Ishikawa (cell line): ENCODE measurements around the gene PTPN5.

Experiments
- CEBPB ChIP-seq: IDR thresholded peaks from 2 replicates; pipeline ENCODE4 v1.6.1; 2012
- CREB1 ChIP-seq: IDR thresholded peaks from 2 replicates; pipeline ENCODE4 v1.6.1; 2012; ENCODE audit warnings: low read depth
- EGR1 ChIP-seq: IDR thresholded peaks from 2 replicates; pipeline ENCODE4 v1.6.1; 2012
- EP300 ChIP-seq: IDR thresholded peaks from 2 replicates; pipeline ENCODE4 v1.6.1; 2012; ENCODE audit warnings: borderline replicate concordance
- FOXM1 ChIP-seq: IDR thresholded peaks from 2 replicates; pipeline ENCODE4 v1.6.1; 2012; ENCODE audit warnings: low read depth, borderline replicate concordance
- NFIC ChIP-seq: IDR thresholded peaks from 2 replicates; pipeline ENCODE4 v1.6.1; 2012
- RAD21 ChIP-seq: IDR thresholded peaks from 2 replicates; pipeline ENCODE4 v1.6.1; 2012; ENCODE audit warnings: low read depth
- TAF1 ChIP-seq: IDR thresholded peaks from 2 replicates; pipeline ENCODE4 v1.6.1; 2012; ENCODE audit warnings: low read depth, mild to moderate bottlenecking
- TCF12 ChIP-seq: IDR thresholded peaks from 2 replicates; pipeline ENCODE4 v1.6.1; 2012; ENCODE audit warnings: low read depth
- TEAD4 ChIP-seq: IDR thresholded peaks from 2 replicates; pipeline ENCODE4 v1.6.1; 2012
- YY1 ChIP-seq: IDR thresholded peaks from 2 replicates; pipeline ENCODE4 v1.6.1; 2012; ENCODE audit warnings: low read depth
- ZBTB7A ChIP-seq: IDR thresholded peaks from 2 replicates; pipeline ENCODE4 v1.6.1; 2012; ENCODE audit warnings: low read depth
- TF ChIP-seq, protein P1 (sequence below): IDR thresholded peaks from 2 replicates; pipeline ENCODE4 v1.6.1; 2012
- TF ChIP-seq, protein P2 (sequence below): IDR thresholded peaks from 2 replicates; pipeline ENCODE4 v1.6.1; 2012
- TF ChIP-seq, protein P3 (sequence below): IDR thresholded peaks from 2 replicates; pipeline ENCODE4 v1.6.1; 2012; ENCODE audit warnings: low read depth, mild to moderate bottlenecking

PTPN5 gene

DNA sequence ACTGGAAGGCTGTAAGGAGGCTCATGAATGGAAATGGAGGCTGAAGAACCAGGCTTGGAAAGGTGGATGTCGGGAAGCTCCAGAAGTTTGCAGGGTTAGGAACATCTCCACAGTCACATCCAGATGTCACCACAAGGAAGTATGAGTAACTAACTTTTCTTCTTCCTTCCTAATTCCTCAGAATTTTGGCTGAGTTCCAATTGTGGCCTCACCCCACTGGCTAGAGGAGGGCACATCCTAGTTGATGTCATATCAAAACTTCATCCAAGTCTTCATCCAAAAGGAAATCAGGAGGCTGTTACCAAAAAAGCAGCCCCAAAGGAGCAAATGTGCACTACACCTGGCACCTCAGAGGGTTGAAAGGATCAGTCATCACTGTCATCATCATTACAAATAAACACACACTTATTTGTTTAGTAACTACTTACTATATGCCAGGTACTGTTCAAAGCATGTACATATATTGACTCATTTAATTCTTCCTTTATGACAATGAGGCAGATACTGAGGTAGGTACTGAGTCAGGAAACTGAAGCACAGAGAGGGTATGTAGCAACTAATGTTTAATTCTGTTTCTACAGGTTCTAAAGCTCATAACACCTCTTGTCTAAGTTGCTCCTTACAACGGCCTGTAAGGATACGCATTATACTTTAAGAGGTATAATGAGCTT lies 7.3 kb upstream of the PTPN5 start:
- TF ChIP-seq YY1 (no peak), ZBTB7A (no peak), TEAD4 (no peak), CEBPB (no peak), CREB1 (no peak), FOXM1 (no peak), NFIC (no peak)
- TF ChIP-seq, protein P1, sequence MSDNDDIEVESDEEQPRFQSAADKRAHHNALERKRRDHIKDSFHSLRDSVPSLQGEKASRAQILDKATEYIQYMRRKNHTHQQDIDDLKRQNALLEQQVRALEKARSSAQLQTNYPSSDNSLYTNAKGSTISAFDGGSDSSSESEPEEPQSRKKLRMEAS: no peak
- TF ChIP-seq, protein P2, sequence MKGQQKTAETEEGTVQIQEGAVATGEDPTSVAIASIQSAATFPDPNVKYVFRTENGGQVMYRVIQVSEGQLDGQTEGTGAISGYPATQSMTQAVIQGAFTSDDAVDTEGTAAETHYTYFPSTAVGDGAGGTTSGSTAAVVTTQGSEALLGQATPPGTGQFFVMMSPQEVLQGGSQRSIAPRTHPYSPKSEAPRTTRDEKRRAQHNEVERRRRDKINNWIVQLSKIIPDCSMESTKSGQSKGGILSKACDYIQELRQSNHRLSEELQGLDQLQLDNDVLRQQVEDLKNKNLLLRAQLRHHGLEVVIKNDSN: no peak

DNA sequence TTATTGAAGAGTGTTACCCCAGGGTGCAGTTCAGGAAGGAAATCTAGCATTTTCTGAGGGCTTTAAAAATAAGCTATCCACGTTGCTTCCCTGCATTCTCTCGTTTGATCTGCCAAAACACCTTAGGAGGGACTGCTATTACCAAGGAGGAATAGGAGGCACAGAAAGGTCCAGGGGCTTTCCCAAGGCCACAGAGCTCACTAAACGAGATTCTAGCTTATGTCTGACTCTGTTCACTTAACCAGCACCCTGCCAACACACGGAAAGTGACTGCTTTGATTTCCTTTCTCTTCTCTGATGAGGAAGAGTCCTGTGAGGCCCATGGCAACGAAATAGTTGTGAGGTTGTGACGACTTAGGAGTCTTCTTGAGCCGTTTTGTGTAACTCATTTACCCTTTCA lies 3.4 kb upstream of the PTPN5 start:
- TF ChIP-seq EP300 (no peak), NFIC (no peak)
- TF ChIP-seq, protein P2: no peak

DNA sequence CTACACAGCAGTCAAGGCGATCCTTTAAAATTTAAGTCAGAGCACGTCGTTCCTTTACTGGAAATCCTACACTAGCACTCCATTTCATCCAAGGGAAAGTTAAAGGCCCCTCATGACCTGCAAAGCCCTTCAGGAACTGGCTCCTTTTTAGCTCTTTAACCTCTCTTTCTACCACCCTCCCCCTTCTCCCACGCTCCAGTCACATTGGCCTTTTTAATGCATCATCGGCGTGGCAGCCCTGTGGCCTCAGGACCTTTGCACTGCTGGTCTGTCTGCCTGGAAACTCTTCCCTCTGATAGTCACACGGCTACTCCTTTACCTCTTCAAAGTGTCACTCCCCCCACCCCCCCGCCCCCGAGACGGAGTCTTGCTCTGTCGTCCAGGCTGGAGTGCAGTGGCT lies 1.2 kb upstream of the PTPN5 start:
- no peak for TF ChIP-seq TEAD4
- TF ChIP-seq NFIC: no peak
- no peak for TF ChIP-seq EGR1
- TF ChIP-seq, protein P1: no peak
- TF ChIP-seq CREB1: no peak

DNA sequence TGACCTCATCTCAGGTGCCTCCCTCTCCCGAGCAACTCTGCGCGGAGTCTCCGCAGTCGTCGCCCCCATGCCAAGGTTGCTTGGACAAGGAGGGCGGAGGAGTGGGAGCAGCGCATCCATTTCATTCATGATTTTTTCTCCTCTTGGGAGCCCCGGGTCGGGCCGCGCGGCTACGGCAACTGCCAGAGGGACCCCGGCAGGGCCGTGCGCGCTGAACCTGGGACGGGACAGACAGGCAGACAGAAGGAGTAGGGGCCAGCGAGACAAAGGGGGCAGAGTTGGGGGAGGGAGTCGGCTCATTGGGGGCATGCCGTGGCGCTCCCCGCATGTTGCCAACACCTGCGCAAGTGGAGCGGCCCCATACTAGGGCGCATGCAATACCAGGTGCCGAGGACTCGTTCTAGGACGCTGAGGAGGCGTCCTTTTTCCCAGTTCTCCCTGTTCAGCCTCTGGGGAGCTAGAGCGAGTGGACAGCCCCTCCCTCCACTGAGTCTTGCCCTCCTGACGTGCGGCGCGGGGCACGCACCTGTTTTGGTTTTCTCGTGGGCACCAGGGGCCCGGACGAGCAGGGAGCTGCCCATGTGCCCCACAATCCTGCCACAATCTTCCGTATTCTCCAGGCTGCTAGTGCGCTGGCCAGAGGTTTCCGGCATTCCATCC lies 501 bp upstream of the PTPN5 start:
- no peak for TF ChIP-seq TCF12
- TF ChIP-seq NFIC: no peak
- TF ChIP-seq, protein P2: no peak
- no peak for TF ChIP-seq CEBPB
- no peak for TF ChIP-seq TEAD4
- no peak for TF ChIP-seq TAF1
- no peak for TF ChIP-seq CREB1
- TF ChIP-seq, protein P3, sequence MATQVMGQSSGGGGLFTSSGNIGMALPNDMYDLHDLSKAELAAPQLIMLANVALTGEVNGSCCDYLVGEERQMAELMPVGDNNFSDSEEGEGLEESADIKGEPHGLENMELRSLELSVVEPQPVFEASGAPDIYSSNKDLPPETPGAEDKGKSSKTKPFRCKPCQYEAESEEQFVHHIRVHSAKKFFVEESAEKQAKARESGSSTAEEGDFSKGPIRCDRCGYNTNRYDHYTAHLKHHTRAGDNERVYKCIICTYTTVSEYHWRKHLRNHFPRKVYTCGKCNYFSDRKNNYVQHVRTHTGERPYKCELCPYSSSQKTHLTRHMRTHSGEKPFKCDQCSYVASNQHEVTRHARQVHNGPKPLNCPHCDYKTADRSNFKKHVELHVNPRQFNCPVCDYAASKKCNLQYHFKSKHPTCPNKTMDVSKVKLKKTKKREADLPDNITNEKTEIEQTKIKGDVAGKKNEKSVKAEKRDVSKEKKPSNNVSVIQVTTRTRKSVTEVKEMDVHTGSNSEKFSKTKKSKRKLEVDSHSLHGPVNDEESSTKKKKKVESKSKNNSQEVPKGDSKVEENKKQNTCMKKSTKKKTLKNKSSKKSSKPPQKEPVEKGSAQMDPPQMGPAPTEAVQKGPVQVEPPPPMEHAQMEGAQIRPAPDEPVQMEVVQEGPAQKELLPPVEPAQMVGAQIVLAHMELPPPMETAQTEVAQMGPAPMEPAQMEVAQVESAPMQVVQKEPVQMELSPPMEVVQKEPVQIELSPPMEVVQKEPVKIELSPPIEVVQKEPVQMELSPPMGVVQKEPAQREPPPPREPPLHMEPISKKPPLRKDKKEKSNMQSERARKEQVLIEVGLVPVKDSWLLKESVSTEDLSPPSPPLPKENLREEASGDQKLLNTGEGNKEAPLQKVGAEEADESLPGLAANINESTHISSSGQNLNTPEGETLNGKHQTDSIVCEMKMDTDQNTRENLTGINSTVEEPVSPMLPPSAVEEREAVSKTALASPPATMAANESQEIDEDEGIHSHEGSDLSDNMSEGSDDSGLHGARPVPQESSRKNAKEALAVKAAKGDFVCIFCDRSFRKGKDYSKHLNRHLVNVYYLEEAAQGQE: no peak
- TF ChIP-seq YY1: no peak
- TF ChIP-seq ZBTB7A: no peak
- TF ChIP-seq EP300: no peak
- TF ChIP-seq FOXM1: no peak
- no peak for TF ChIP-seq EGR1
- TF ChIP-seq, protein P1: no peak
- no peak for TF ChIP-seq RAD21

DNA sequence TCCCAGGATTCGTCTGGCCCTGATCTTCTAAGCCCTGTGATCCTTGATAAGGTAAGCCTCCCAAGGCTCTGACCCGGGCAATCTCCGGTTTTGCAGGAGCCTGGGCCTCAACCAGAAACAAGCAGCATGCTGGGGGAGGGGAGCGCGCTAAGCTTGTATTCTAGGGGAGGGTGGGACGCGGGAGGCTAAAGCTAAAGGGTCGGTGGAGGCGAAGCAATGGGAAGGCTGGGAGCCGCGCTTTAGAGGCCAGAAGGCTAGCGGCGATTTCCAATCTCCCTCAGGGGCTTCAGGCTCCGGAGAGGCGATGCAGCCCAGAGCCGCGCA lies 753 bp downstream of the PTPN5 start:
- TF ChIP-seq CREB1: no peak
- TF ChIP-seq EP300: no peak
- no peak for TF ChIP-seq YY1
- no peak for TF ChIP-seq TCF12
- no peak for TF ChIP-seq FOXM1
- no peak for TF ChIP-seq ZBTB7A
- no peak for TF ChIP-seq CEBPB
- no peak for TF ChIP-seq EGR1

DNA sequence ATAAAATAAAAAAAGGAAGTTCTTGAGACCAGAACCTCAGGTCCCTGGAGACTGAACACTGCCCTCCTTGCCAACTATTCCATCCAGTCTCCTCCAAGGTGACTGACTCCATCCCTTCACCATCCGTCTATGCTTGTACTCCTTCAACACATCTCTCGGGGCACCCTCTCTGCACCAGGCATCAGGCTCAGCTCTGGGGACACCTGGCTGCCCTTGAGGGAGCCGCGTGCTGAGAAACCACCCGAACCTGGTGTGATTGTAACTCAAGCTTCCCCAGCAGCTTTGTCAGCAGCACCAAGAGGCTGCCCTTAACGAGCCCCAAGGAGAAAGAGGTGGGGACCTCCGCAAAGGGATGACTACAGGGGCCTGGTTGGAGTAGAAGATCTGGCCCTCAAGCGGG lies 1.7 kb downstream of the PTPN5 start:
- TF ChIP-seq EP300 (no peak), EGR1 (no peak), TAF1 (no peak), RAD21 (no peak), TCF12 (no peak), YY1 (no peak), CREB1 (no peak), FOXM1 (no peak), CEBPB (no peak), NFIC (no peak), TEAD4 (no peak)
- TF ChIP-seq, protein P1: no peak
- TF ChIP-seq, protein P2: no peak
- TF ChIP-seq, protein P3: no peak
